Psoas muscle (tissue), 8 donors: ENCODE results near the gene LOXHD1. TPM values are rescaled to one million over a fixed set of nuclear protein-coding genes. Genes with fewer than 3 reads are reported as not detected.

Source experiments
- ATAC-seq, 4 donors: fragments of 200-7000 bp; cut with Tn5 transposase; one replicate each; pipeline ENCODE4 v1.9.1; 2020; ENCODE audit warnings: moderate library complexity in 3 of 4, mild to moderate bottlenecking in 2 of 4
- DNase-seq, 2 donors: peaks; one replicate each; pipeline ENCODE4 v3.0.0-alpha.2; 2020
- H3K27ac ChIP-seq: fragments of 200-600 bp; one replicate; pipeline ENCODE4 v1.8.0; 2022
- H3K27me3 ChIP-seq, 3 donors: fragments of 200-600 bp in 1 of 3; one replicate each; pipeline versions ENCODE4 v1.6.1 to v1.8.0; 2013 to 2022; ENCODE audit warnings: low read length in 2 of 3, mild to moderate bottlenecking in 2 of 3, moderate library complexity in 1 of 3; ENCODE audit not compliant: insufficient read depth in 3 of 3
- H3K36me3 ChIP-seq, 2 donors: fragments of 200-600 bp in 1 of 2; one replicate each; pipeline versions ENCODE4 v1.6.1 to v1.8.0; 2013 to 2022; ENCODE audit warnings: low read depth in 1 of 2, mild to moderate bottlenecking in 1 of 2, moderate library complexity in 1 of 2; ENCODE audit not compliant: insufficient read depth in 1 of 2
- H3K4me1 ChIP-seq: fragments of 200-600 bp; one replicate; pipeline ENCODE4 v1.8.0; 2022
- H3K4me3 ChIP-seq: fragments of 200-600 bp; one replicate; pipeline ENCODE4 v1.8.0; 2022; ENCODE audit warnings: mild to moderate bottlenecking
- H3K9me3 ChIP-seq: fragments of 200-600 bp; one replicate; pipeline ENCODE4 v1.8.0; 2022
- CTCF ChIP-seq: fragments of 200-600 bp; IDR thresholded peaks from one replicate; pipeline ENCODE4 v1.8.0; 2022; ENCODE audit warnings: antibody characterized with exemption
- WGBS, 3 donors: extraction: QIAGEN DNeasy Blood & Tissue Kit; methylation state at CpG; one replicate each; pipeline versions ENCODE4 v1.1.6 to v1.1.7; 2013; 5-methylcytosine and 5-hydroxymethylcytosine counted together
- intact Hi-C, 2 donors: fragments of 100-400 bp; cut with DNase I; formaldehyde crosslinking; loops; one replicate each; pipeline versions ENCODE4 v1.11.0 to v1.14.2; 2022
- polyA plus RNA-seq, 3 donors: library from polyadenylated mRNA; stranded (reverse); fragments of 200-250 nt; gene quantifications; one replicate each; pipeline ENCODE4 v1.2.3, GENCODE V29; 2013
- total RNA-seq, 4 donors: library from RNA; stranded (reverse); fragmentation: NEBNext Ultra II Directional in 2 of 4; extraction: Animal tissue kit (Norgen Biotek cat#: 25700) in 2 of 4; gene quantifications; one replicate each; pipeline versions ENCODE4 v1.2.1 to v1.2.4, GENCODE V29; 2021 to 2023
- donor health status: healthy with polysubstance abuse.
- donor health status: DM: no; HTN: no; CAD: no; lungs with moderate emphysema.
- donor health status: Bipolar disorder and iron deficiency.
- donor health status: healthy.
- donor health status: DM: yes; HTN: yes; CAD: no.
- donor health status: DM: no; HTN: no; CAD: no.
- donor health status: DM: no; HTN: no; CAD: no.
- donor health status: DM: yes; HTN: yes; CAD: no.

The LOXHD1 gene
- total and polyA plus RNA-seq, 7 donors = 0.06 to 0.34 (median 0.12) TPM; not detected in 1

DNA sequence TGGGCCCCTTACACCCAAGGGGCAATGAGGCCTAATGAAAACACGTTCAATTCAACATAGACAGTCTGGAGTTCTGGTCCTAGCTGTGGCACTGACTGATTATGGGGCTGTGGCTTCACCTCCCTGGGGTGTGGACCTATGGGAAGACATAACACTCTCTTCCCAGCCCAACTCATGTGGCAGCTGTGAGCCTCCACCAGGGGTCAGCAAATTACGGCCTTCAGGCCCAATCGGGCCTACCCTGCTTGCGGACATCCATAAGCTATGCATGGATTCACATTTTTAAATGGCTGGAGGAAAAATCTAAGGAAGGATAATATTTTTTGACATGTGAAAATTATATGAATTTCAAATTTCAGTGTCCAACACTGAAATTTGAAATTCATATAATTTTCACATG, 101.3 kb downstream of the LOXHD1 start:
- TF ChIP-seq CTCF = peak; percentile 49
- H3K9me3 ChIP-seq = no peaks in the 10 kb centered on the region

DNA sequence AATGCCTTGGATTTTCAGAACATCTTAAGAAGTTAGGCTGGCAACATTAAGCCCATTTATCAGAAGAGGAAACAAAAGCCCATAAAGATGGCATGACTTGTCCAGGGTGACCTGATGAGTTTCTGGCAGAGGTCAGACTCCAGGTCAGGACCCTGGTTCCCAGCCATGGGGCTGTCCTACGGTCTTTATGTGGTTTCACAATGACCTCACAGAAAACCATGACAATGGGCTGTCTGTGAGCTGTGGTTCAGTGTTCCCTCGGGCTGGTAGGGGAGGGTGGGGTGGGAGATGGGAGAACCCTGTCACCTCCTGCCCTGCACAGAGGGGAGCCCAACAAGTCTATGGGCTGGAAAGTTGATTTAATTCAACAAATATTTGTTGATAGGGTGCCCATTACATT, 101.8 kb downstream of the LOXHD1 start:
- 49 to 56% (median 51%) methylated on average over 2 of the region's 2 CpGs for WGBS, 3 donors
- Histone ChIP-seq H3K4me3 (no peak overlapping the region), H3K27ac (no peak overlapping the region), H3K9me3 (no peaks in the 10 kb centered on the region), H3K36me3 (no peaks in the 10 kb centered on the region), H3K4me1 (no peaks in the 10 kb centered on the region), H3K27me3 (no peaks in the 10 kb centered on the region)
- DNase-seq (no peak), ATAC-seq (no peak)
- TF ChIP-seq CTCF = no peak
- intact Hi-C loops = loop anchor here (5.0 kb wide), 1 partner anchor 102 kb away; the partner anchor contains the start of gene LOXHD1 (in 2 of the 2)

More for the DNA sequence above, 101.3 kb downstream of the LOXHD1 start:
- DNase-seq (peak in 1 of 2 donors; percentile 56), ATAC-seq (peak; percentile 48 to 83 (median 74))
- H3K36me3 ChIP-seq = no peaks in the 10 kb centered on the region
- no peak overlapping the region for H3K4me3 ChIP-seq
- H3K27me3 ChIP-seq = no peaks in the 10 kb centered on the region
- no peak overlapping the region for H3K27ac ChIP-seq
- 64 to 67% (median 65%) methylated on average over 4 of the region's 4 CpGs for WGBS, 3 donors
- H3K4me1 ChIP-seq = no peaks in the 10 kb centered on the region
- intact Hi-C loops = loop anchor here (5.0 kb wide), 1 partner anchor 102 kb away; the partner anchor contains the start of gene LOXHD1 (in 2 of the 2)

GRCh38 chr18:46554406-46555080, 102.5 kb downstream of the LOXHD1 start:
- TF ChIP-seq CTCF = no peak
- H3K4me3 ChIP-seq = no peak overlapping the region
- H3K4me1 ChIP-seq = no peaks in the 10 kb centered on the region
- H3K36me3 ChIP-seq = no peaks in the 10 kb centered on the region
- H3K27me3 ChIP-seq = no peaks in the 10 kb centered on the region
- no peak for ATAC-seq
- H3K27ac ChIP-seq = no peak overlapping the region
- intact Hi-C loops = loop anchor here (5.0 kb wide), 1 partner anchor 103 kb away; the partner anchor contains the start of gene LOXHD1 (in 2 of the 2)
- H3K9me3 ChIP-seq = no peaks in the 10 kb centered on the region
- 80 to 91% (median 86%) methylated on average over 2 of the region's 2 CpGs for WGBS, 3 donors
- no peak for DNase-seq

- no peak for DNase-seq
- intact Hi-C loops = no loop called here
- 85 to 92% (median 87%) methylated on average over 2 of the region's 2 CpGs for WGBS, 3 donors
These were observed 106.4 kb downstream of the LOXHD1 start for GRCh38 chr18:46550609-46551008.

More at GRCh38 chr18:46550609-46551008, 106.4 kb downstream of the LOXHD1 start:
- Histone ChIP-seq H3K27me3 (peaks cover 0 to 5% (median 0%) of the 10 kb centered on the region in 3 donors), H3K4me3 (no peak overlapping the region), H3K36me3 (no peaks in the 10 kb centered on the region), H3K4me1 (no peaks in the 10 kb centered on the region), H3K9me3 (no peaks in the 10 kb centered on the region), H3K27ac (no peak overlapping the region)
- TF ChIP-seq CTCF = no peak
- no peak for ATAC-seq
